Neutrophil (primary cell): ENCODE results near the gene HHAT.

Experiments used
- H3K27ac ChIP-seq: fragments of 200-600 bp; sonication (generic); 2 replicates; pipeline ENCODE4 v1.5.1; 2016; ENCODE audit warnings: mild to moderate bottlenecking, moderate library complexity
- H3K27me3 ChIP-seq: fragments of 200-600 bp; sonication (generic); 2 replicates; pipeline ENCODE4 v1.6.0; 2016; ENCODE audit warnings: mild to moderate bottlenecking
- H3K36me3 ChIP-seq: fragments of 200-600 bp; sonication (generic); 2 replicates; pipeline ENCODE4 v1.5.1; 2017
- H3K4me1 ChIP-seq, 2 experiments: fragments of 200-600 bp in 1 of 2; sonication (generic) in 1 of 2; 1 replicate in 1 of 2; 2 replicates in 1 of 2; pipeline versions ENCODE4 v1.5.1 to v1.6.1; 2013 to 2016; ENCODE audit warnings: low read depth in 1 of 2, low read length in 1 of 2, mild to moderate bottlenecking in 1 of 2, moderate library complexity in 1 of 2; ENCODE audit not compliant: control insufficient read depth in 1 of 2, insufficient read depth in 1 of 2
- H3K4me3 ChIP-seq, 2 experiments: fragments of 200-600 bp in 1 of 2; sonication (generic) in 1 of 2; 1 replicate in 1 of 2; 2 replicates in 1 of 2; pipeline ENCODE4 v1.5.1; 2013 to 2016; ENCODE audit warnings: low read depth in 1 of 2, low read length in 1 of 2, mild to moderate bottlenecking in 1 of 2, moderate library complexity in 1 of 2
- H3K9me3 ChIP-seq: fragments of 200-600 bp; sonication (generic); 2 replicates; pipeline ENCODE4 v1.5.1; 2016
- CTCF ChIP-seq: fragments of 200-600 bp; sonication (generic); IDR thresholded peaks from 2 replicates; pipeline ENCODE4 v1.5.1; 2016; ENCODE audit warnings: antibody characterized with exemption

The HHAT gene

GRCh38 chr1:210438928-210439841 is 110.5 kb downstream of the HHAT start:
- H3K9me3 ChIP-seq: no peaks in the 10 kb centered on the region
- H3K27ac ChIP-seq: no peak overlapping the region
- TF ChIP-seq CTCF: no peak
- no peaks in the 10 kb centered on the region for H3K4me1 ChIP-seq
- H3K4me3 ChIP-seq: no peak overlapping the region
- H3K36me3 ChIP-seq: no peaks in the 10 kb centered on the region
- no peaks in the 10 kb centered on the region for H3K27me3 ChIP-seq

- H3K27ac ChIP-seq: no peak overlapping the region
- no peak overlapping the region for H3K4me3 ChIP-seq
- H3K4me1 ChIP-seq: no peaks in the 10 kb centered on the region
- TF ChIP-seq CTCF: no peak
- no peaks in the 10 kb centered on the region for H3K9me3 ChIP-seq
- no peaks in the 10 kb centered on the region for H3K27me3 ChIP-seq
- H3K36me3 ChIP-seq: no peaks in the 10 kb centered on the region
Measured at GRCh38 chr1:210440081-210440480, 111.4 kb downstream of the HHAT start.

GRCh38 chr1:210441028-210441427 is 112.3 kb downstream of the HHAT start:
- H3K4me1 ChIP-seq: no peaks in the 10 kb centered on the region
- H3K9me3 ChIP-seq: no peaks in the 10 kb centered on the region
- no peak overlapping the region for H3K27ac ChIP-seq
- H3K4me3 ChIP-seq: no peak overlapping the region
- no peak for TF ChIP-seq CTCF
- no peaks in the 10 kb centered on the region for H3K36me3 ChIP-seq
- no peaks in the 10 kb centered on the region for H3K27me3 ChIP-seq

GRCh38 chr1:210445485-210445884 is 116.8 kb downstream of the HHAT start:
- Histone ChIP-seq H3K4me3 (no peak overlapping the region), H3K4me1 (no peaks in the 10 kb centered on the region), H3K9me3 (no peaks in the 10 kb centered on the region), H3K27ac (no peak overlapping the region), H3K36me3 (no peaks in the 10 kb centered on the region), H3K27me3 (no peaks in the 10 kb centered on the region)
- no peak for TF ChIP-seq CTCF

- Histone ChIP-seq H3K4me1 (no peaks in the 10 kb centered on the region), H3K4me3 (no peak overlapping the region), H3K36me3 (no peaks in the 10 kb centered on the region), H3K9me3 (no peaks in the 10 kb centered on the region), H3K27me3 (no peaks in the 10 kb centered on the region), H3K27ac (no peak overlapping the region)
- TF ChIP-seq CTCF: no peak
Measured at GRCh38 chr1:210445931-210446330, 117.2 kb downstream of the HHAT start.
